Measurements from ENCODE around the gene RNF145.

GRCh38 chr5:159174511-159175168 lies 34.7 kb downstream of the RNF145 start:
- TF ChIP-seq, protein P1, sequence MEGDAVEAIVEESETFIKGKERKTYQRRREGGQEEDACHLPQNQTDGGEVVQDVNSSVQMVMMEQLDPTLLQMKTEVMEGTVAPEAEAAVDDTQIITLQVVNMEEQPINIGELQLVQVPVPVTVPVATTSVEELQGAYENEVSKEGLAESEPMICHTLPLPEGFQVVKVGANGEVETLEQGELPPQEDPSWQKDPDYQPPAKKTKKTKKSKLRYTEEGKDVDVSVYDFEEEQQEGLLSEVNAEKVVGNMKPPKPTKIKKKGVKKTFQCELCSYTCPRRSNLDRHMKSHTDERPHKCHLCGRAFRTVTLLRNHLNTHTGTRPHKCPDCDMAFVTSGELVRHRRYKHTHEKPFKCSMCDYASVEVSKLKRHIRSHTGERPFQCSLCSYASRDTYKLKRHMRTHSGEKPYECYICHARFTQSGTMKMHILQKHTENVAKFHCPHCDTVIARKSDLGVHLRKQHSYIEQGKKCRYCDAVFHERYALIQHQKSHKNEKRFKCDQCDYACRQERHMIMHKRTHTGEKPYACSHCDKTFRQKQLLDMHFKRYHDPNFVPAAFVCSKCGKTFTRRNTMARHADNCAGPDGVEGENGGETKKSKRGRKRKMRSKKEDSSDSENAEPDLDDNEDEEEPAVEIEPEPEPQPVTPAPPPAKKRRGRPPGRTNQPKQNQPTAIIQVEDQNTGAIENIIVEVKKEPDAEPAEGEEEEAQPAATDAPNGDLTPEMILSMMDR (IDR thresholded peaks at IDR 0.05) = no peak
- TF ChIP-seq POLR2A (IDR thresholded peaks at IDR 0.05) = no peak
